Measurements from ENCODE around the gene UCN3.

GRCh38 chr10:5325076-5325475 is 39.7 kb upstream of the UCN3 start:
- TF ChIP-seq, protein P1, sequence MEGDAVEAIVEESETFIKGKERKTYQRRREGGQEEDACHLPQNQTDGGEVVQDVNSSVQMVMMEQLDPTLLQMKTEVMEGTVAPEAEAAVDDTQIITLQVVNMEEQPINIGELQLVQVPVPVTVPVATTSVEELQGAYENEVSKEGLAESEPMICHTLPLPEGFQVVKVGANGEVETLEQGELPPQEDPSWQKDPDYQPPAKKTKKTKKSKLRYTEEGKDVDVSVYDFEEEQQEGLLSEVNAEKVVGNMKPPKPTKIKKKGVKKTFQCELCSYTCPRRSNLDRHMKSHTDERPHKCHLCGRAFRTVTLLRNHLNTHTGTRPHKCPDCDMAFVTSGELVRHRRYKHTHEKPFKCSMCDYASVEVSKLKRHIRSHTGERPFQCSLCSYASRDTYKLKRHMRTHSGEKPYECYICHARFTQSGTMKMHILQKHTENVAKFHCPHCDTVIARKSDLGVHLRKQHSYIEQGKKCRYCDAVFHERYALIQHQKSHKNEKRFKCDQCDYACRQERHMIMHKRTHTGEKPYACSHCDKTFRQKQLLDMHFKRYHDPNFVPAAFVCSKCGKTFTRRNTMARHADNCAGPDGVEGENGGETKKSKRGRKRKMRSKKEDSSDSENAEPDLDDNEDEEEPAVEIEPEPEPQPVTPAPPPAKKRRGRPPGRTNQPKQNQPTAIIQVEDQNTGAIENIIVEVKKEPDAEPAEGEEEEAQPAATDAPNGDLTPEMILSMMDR (IDR thresholded peaks at IDR 0.05): no peak
- no peak for TF ChIP-seq POLR2AphosphoS5 (IDR thresholded peaks at IDR 0.05; ENCODE audit: insufficient read depth in 1 of 2, low read depth in 1 of 2)

All from vagina (tissue), 2 donors.